LNCaP clone FGC (cell line): ENCODE results near the gene STXBP1.

Experiments
- DNase-seq: peaks from one replicate; pipeline ENCODE4 v3.0.0-alpha.2; 2011; ENCODE audit warnings: low read depth
- H3K4me3 ChIP-seq: 2 replicates; pipeline ENCODE4 v1.5.1; 2011; ENCODE audit warnings: mild to moderate bottlenecking, low read depth, low read length, control low read depth
- TF ChIP-seq, protein P1 (sequence below): IDR thresholded peaks from 2 replicates; pipeline ENCODE4 v1.5.1; 2012; ENCODE audit warnings: mild to moderate bottlenecking; ENCODE audit not compliant: control insufficient read depth, insufficient read depth; ENCODE audit errors: extremely low read depth

Gene STXBP1

GRCh38 chr9:127694890-127695720, 83.0 kb downstream of the STXBP1 start:
- TF ChIP-seq, protein P1, sequence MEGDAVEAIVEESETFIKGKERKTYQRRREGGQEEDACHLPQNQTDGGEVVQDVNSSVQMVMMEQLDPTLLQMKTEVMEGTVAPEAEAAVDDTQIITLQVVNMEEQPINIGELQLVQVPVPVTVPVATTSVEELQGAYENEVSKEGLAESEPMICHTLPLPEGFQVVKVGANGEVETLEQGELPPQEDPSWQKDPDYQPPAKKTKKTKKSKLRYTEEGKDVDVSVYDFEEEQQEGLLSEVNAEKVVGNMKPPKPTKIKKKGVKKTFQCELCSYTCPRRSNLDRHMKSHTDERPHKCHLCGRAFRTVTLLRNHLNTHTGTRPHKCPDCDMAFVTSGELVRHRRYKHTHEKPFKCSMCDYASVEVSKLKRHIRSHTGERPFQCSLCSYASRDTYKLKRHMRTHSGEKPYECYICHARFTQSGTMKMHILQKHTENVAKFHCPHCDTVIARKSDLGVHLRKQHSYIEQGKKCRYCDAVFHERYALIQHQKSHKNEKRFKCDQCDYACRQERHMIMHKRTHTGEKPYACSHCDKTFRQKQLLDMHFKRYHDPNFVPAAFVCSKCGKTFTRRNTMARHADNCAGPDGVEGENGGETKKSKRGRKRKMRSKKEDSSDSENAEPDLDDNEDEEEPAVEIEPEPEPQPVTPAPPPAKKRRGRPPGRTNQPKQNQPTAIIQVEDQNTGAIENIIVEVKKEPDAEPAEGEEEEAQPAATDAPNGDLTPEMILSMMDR = no peak
- DNase-seq = peak; percentile 7
- no peak overlapping the region for H3K4me3 ChIP-seq

- DNase-seq = no peak
- H3K4me3 ChIP-seq = no peak overlapping the region
- TF ChIP-seq, protein P1 = no peak
These were observed 85.5 kb downstream of the STXBP1 start for GRCh38 chr9:127697575-127697974.

- H3K4me3 ChIP-seq = no peak overlapping the region
- TF ChIP-seq, protein P1 = no peak
- no peak for DNase-seq
These were observed 86.3 kb downstream of the STXBP1 start for GRCh38 chr9:127698386-127698785.

GRCh38 chr9:127698985-127699670, 87.1 kb downstream of the STXBP1 start:
- DNase-seq = no peak
- TF ChIP-seq, protein P1 = no peak
- H3K4me3 ChIP-seq = no peak overlapping the region

- TF ChIP-seq, protein P1 = no peak
- DNase-seq = no peak
- no peak overlapping the region for H3K4me3 ChIP-seq
These were observed 88.1 kb downstream of the STXBP1 start for GRCh38 chr9:127700140-127700539.

GRCh38 chr9:127700594-127701255, 88.6 kb downstream of the STXBP1 start:
- TF ChIP-seq, protein P1 = no peak
- no peak overlapping the region for H3K4me3 ChIP-seq
- DNase-seq = peak; percentile 25
